Ovary (tissue), 9 donors: ENCODE results near the gene ZNF514. TPM values are rescaled to one million over a fixed set of nuclear protein-coding genes. Genes with fewer than 3 reads are reported as not detected.

Source experiments
- DNase-seq, 5 donors: peaks; one replicate each; pipeline ENCODE4 v3.0.0-alpha.2; 2019 to 2020
- H3K27ac ChIP-seq, 2 donors: fragments of 200-600 bp; one replicate each; pipeline versions ENCODE4 v1.5.1 to v1.8.0; 2019 to 2022
- H3K27me3 ChIP-seq: fragments of 200-600 bp; one replicate; pipeline ENCODE4 v1.8.0; 2022
- H3K36me3 ChIP-seq: fragments of 200-600 bp; sonication (generic); one replicate; pipeline ENCODE4 v1.5.1; 2019
- H3K4me1 ChIP-seq: one replicate; pipeline ENCODE4 v1.8.1; 2013; ENCODE audit warnings: mild to moderate bottlenecking, moderate library complexity; ENCODE audit not compliant: insufficient read depth
- H3K4me3 ChIP-seq: fragments of 200-600 bp; sonication (generic); one replicate; pipeline ENCODE4 v1.5.1; 2017
- H3K9me3 ChIP-seq, 2 donors: fragments of 200-600 bp in 1 of 2; sonication (generic) in 1 of 2; one replicate each; pipeline versions ENCODE4 v1.5.1 to v1.8.1; 2013 to 2019; ENCODE audit warnings: mild to moderate bottlenecking in 1 of 2, moderate library complexity in 1 of 2
- EP300 ChIP-seq: sonication (generic); formaldehyde crosslinking; IDR thresholded peaks from one replicate; pipeline ENCODE4 v1.6.1; 2017; ENCODE audit warnings: antibody characterized with exemption
- POLR2A ChIP-seq: fragments of 450-650 bp; IDR thresholded peaks from one replicate; pipeline ENCODE4 v1.6.1; 2017; ENCODE audit warnings: antibody characterized with exemption, mild to moderate bottlenecking, moderate library complexity
- WGBS, 3 donors: extraction: QIAGEN DNeasy Blood & Tissue Kit in 1 of 3; methylation state at CpG; one replicate each; pipeline versions ENCODE4 v1.1.5 to v1.1.7; 2013 to 2017; 5-methylcytosine and 5-hydroxymethylcytosine counted together
- intact Hi-C, 4 donors: fragments of 100-400 bp; cut with DNase I; formaldehyde crosslinking; loops; one replicate each; pipeline versions ENCODE4 v1.11.0 to v1.15.1; 2022 to 2023
- polyA plus RNA-seq, 2 donors: library from polyadenylated mRNA; stranded (reverse); fragments of 200-250 nt in 1 of 2; fragments of 350-450 nt in 1 of 2; fragmentation: Illumina TruSeq in 1 of 2; extraction: RNeasy Lipid Tissue Mini Kit (QIAGEN cat#74804) in 1 of 2; gene quantifications; one replicate each; pipeline ENCODE4 v1.2.3, GENCODE V29; 2013 to 2014
- total RNA-seq, 7 donors: library from RNA; depleted of rRNA in 2 of 7; stranded (reverse); fragments of >200 nt in 2 of 7; fragmentation: NEBNext Ultra II Directional in 3 of 7; extraction: Animal tissue kit (Norgen Biotek cat#: 25700) in 3 of 7; gene quantifications; one replicate each; pipeline versions ENCODE4 v1.1.0 to v1.2.4, GENCODE V29; 2016 to 2023
- TF ChIP-seq, protein P1 (sequence below), 3 donors: fragments of 450-650 bp in 2 of 3; fragments of 200-600 bp in 1 of 3; IDR thresholded peaks; one replicate each; pipeline versions ENCODE4 v1.5.1 to v1.8.0; 2016 to 2022; ENCODE audit warnings: antibody characterized with exemption in 3 of 3, mild to moderate bottlenecking in 1 of 3
- donor health status: DM: no; HTN: no; CAD: no; lungs with moderate emphysema.
- donor health status: DM: no; HTN: no; CAD: no.
- donor health status: Bipolar disorder and iron deficiency.
- donor health status: DM: yes; HTN: yes; CAD: no.
- donor health status: DM: no; HTN: no; CAD: no.
- donor health status: DM: yes; HTN: yes; CAD: no.

ZNF514 gene
- total and polyA plus RNA-seq, 9 donors, result 10.3 to 30.8 (median 24.4) TPM

- intact Hi-C loops, result no loop called here
- TF ChIP-seq, protein P1, sequence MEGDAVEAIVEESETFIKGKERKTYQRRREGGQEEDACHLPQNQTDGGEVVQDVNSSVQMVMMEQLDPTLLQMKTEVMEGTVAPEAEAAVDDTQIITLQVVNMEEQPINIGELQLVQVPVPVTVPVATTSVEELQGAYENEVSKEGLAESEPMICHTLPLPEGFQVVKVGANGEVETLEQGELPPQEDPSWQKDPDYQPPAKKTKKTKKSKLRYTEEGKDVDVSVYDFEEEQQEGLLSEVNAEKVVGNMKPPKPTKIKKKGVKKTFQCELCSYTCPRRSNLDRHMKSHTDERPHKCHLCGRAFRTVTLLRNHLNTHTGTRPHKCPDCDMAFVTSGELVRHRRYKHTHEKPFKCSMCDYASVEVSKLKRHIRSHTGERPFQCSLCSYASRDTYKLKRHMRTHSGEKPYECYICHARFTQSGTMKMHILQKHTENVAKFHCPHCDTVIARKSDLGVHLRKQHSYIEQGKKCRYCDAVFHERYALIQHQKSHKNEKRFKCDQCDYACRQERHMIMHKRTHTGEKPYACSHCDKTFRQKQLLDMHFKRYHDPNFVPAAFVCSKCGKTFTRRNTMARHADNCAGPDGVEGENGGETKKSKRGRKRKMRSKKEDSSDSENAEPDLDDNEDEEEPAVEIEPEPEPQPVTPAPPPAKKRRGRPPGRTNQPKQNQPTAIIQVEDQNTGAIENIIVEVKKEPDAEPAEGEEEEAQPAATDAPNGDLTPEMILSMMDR (IDR thresholded peaks at IDR 0.05), result no peak
- TF ChIP-seq POLR2A, result peak; percentile 69
- no peak for TF ChIP-seq EP300
- WGBS, 3 donors, result 0% methylated on average over 53 to 56 of the region's 56 CpGs
Observed at GRCh38 chr2:95165371-95166064, 5.9 kb upstream of the ZNF514 start, which contains the start of gene ZNF2. Gene ZNF2, plus strand, starts transcription at chr2:95165809. Its CDS starts 10,418 bp downstream, at chr2:95176227.

GRCh38 chr2:95165030-95165370 lies 5.4 kb upstream of the ZNF514 start:
- intact Hi-C loops, result no loop called here
- DNase-seq, result no peak
- 0 to 1% (median 0%) methylated on average over 9 of the region's 9 CpGs for WGBS, 3 donors
- no peaks in the 10 kb centered on the region for H3K36me3 ChIP-seq
- peak overlapping the region; percentile 51 to 80 for H3K27ac ChIP-seq
- no peaks in the 10 kb centered on the region for H3K27me3 ChIP-seq
- H3K4me3 ChIP-seq, result peak overlapping the region; percentile 88
- no peaks in the 10 kb centered on the region for H3K9me3 ChIP-seq
- peaks cover 6% of the 10 kb centered on the region for H3K4me1 ChIP-seq
- TF ChIP-seq, protein P1 (IDR thresholded peaks at IDR 0.05), result no peak
- no peak for TF ChIP-seq EP300
- no peak for TF ChIP-seq POLR2A

More at GRCh38 chr2:95165371-95166064, 5.9 kb upstream of the ZNF514 start, which contains the start of gene ZNF2:
- peak within 1 kb of the TSS; percentile 88 for H3K4me3 ChIP-seq
- H3K4me1 ChIP-seq, result peaks cover 6% of the 10 kb centered on the region
- H3K9me3 ChIP-seq, result no peaks in the 10 kb centered on the region
- DNase-seq, result peak; percentile 97 to 98 (median 98)
- no peaks in the 10 kb centered on the region for H3K27me3 ChIP-seq
- H3K27ac ChIP-seq, result peak within 1 kb of the TSS; percentile 51 to 80
- no peaks in the 10 kb centered on the region for H3K36me3 ChIP-seq

GRCh38 chr2:95158891-95159619 lies 593 bp downstream of the ZNF514 start:
- no peaks in the 10 kb centered on the region for H3K27me3 ChIP-seq
- peaks cover 6% of the 10 kb centered on the region for H3K4me1 ChIP-seq
- WGBS, 3 donors, result 1 to 3% (median 2%) methylated on average over 26 to 58 of the region's 58 CpGs
- intact Hi-C loops, result no loop called here
- TF ChIP-seq EP300 (no peak), POLR2A (no peak)
- TF ChIP-seq, protein P1 (IDR thresholded peaks at IDR 0.05), result no peak
- no peaks in the 10 kb centered on the region for H3K36me3 ChIP-seq
- DNase-seq, result peak; percentile 49 to 70 (median 66)
- H3K4me3 ChIP-seq, result peak overlapping the region; percentile 73
- H3K27ac ChIP-seq, result peak overlapping the region; percentile 49 to 60
- H3K9me3 ChIP-seq, result no peaks in the 10 kb centered on the region

- Histone ChIP-seq H3K4me1 (peaks cover 6% of the 10 kb centered on the region), H3K9me3 (no peaks in the 10 kb centered on the region), H3K36me3 (no peaks in the 10 kb centered on the region), H3K4me3 (peak overlapping the region; percentile 73), H3K27me3 (no peaks in the 10 kb centered on the region), H3K27ac (no peak overlapping the region)
- TF ChIP-seq POLR2A (no peak), EP300 (no peak)
- TF ChIP-seq, protein P1 (IDR thresholded peaks at IDR 0.05), result no peak
- 45 to 64% (median 52%) methylated on average over 10 of the region's 10 CpGs for WGBS, 3 donors
- intact Hi-C loops, result no loop called here
- DNase-seq, result peak in 1 of 5 donors; percentile 35
Observed at GRCh38 chr2:95158441-95158840, 1.2 kb downstream of the ZNF514 start.
